ENCODE results near the gene ODAD3.
"Not testable (repeated sequence)": the region's sequence is repeated elsewhere in the genome, so short reads cannot be mapped to it uniquely, and the experiment has no call there.

DNA sequence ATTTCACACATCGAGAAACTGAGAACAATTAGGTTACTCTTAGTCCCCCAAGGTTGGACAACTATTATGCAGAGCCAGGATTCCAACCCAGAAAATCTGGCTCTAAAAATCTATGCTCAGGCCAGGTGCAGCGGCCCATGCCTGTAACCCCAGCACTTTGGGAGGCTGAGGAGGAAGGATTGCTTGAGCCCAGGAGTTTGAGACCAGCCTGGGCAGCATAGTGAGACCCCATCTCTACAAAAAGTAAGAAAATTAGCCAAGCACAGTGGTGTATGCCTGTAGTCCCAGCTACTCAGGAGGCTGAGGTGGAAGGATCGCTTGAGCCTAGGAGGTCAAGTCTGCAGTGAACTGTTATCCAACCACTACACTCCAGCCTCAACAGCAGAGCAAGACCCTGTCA, 1.4 kb downstream of the ODAD3 start:
- not testable (repeated sequence) for TF ChIP-seq EZH2, EZH2phosphoT487 (IDR thresholded peaks at IDR 0.05)
- TF ChIP-seq, protein P1, sequence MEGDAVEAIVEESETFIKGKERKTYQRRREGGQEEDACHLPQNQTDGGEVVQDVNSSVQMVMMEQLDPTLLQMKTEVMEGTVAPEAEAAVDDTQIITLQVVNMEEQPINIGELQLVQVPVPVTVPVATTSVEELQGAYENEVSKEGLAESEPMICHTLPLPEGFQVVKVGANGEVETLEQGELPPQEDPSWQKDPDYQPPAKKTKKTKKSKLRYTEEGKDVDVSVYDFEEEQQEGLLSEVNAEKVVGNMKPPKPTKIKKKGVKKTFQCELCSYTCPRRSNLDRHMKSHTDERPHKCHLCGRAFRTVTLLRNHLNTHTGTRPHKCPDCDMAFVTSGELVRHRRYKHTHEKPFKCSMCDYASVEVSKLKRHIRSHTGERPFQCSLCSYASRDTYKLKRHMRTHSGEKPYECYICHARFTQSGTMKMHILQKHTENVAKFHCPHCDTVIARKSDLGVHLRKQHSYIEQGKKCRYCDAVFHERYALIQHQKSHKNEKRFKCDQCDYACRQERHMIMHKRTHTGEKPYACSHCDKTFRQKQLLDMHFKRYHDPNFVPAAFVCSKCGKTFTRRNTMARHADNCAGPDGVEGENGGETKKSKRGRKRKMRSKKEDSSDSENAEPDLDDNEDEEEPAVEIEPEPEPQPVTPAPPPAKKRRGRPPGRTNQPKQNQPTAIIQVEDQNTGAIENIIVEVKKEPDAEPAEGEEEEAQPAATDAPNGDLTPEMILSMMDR (IDR thresholded peaks at IDR 0.05), result not testable (repeated sequence)

All from neural progenitor cell (in vitro differentiated cells).